SW480 (cell line): ENCODE measurements around the gene ARRB1.

Experiments
- DNase-seq: peaks from one replicate; pipeline ENCODE4 v3.0.0-alpha.2; 2016; ENCODE audit warnings: low spot score

ARRB1 gene

DNA sequence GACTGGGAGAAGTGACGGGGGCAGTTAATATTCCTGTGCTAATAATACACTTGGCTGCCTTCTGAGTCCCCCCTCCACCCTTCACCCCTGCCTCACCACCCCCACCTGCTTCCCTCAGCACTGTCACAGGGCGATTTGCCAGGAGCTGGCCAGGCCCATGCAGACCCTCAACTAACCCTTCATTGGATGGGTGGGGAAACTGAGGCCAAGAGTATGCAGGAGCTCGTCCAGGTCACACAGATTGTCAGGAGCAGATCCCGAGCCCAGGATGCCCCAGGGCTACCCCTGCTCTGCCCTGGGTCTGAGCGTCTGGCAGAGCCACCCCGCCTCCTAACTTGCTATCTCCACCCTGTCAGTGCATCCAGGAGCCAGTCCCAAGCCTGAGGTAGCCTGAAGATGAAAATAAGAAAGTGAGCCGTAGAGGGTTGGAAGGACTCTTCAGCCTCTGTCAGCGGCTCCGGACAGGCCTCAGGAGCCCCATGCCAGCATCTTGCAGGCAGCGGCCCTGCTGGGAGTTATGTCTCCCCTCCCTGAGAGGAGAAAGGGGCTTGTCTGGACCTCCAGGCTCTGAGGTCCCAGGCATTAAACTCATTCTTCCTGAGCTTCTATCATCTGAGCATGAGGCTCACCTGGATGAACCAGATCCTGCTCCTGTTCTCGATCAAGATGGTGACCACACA, 104.7 kb downstream of the ARRB1 start:
- no peak for DNase-seq

DNA sequence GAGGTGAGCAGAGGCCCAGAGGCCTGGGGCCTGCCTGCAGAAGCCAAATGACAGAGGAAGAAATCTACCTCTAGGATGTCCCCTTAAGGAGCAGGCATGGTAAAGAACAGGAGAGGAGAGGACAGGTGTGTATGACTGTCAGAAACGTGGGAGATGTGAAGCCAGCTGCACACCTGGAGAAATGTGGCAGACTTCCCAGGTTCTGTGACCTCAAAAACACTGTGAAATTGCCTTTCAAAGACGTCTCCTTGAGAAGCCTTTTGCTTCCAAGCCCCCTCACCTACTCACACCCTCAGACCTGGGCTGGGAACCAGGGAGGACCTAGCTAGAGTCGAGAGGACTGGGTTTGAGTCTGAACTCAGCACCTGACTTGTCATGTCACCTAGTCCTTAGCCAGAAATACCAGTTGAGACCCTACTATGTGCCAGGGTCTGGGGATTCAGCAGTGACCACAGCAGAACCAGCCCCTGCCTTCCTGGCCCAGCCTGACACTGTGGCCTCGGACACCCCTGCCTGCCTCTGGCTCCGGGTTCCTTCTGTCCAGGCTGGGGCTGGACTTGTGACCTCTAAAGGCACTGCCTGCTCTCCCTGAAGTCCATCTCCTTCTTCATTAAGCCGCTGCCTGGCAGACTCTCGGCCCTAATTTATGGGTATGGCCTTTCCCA, 105.3 kb downstream of the ARRB1 start:
- no peak for DNase-seq

DNA sequence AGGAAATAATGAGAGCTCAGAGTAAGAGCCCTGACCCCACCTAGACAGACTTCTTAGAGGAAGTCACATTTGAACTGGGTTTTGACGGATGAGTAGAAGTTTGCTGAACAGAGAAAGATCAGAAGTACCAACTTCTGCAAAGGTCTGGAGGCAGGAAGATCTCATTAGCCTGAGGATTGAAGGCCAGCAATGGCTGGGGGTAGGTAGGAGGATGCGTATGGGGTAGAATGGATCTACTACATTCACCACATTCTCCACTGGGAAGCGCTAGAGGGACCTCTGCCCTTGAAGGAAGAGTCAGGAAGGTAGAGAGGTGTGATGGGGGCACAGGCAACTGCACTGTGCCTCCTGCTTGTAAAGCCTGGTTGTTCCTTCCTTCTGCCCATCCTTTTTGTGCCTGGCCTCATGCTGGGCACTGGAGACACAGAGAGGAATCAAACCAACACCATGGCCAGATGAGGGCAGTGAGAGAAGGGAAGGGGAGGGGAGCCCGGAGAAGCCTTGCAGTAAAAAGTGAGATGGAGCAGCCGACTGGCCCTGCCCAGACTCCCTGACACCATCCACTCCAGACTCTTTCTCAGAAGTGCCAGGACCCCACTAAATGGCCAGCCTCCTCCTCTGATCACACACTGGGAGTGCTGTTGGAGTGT, 106.0 kb downstream of the ARRB1 start:
- DNase-seq = no peak

DNA sequence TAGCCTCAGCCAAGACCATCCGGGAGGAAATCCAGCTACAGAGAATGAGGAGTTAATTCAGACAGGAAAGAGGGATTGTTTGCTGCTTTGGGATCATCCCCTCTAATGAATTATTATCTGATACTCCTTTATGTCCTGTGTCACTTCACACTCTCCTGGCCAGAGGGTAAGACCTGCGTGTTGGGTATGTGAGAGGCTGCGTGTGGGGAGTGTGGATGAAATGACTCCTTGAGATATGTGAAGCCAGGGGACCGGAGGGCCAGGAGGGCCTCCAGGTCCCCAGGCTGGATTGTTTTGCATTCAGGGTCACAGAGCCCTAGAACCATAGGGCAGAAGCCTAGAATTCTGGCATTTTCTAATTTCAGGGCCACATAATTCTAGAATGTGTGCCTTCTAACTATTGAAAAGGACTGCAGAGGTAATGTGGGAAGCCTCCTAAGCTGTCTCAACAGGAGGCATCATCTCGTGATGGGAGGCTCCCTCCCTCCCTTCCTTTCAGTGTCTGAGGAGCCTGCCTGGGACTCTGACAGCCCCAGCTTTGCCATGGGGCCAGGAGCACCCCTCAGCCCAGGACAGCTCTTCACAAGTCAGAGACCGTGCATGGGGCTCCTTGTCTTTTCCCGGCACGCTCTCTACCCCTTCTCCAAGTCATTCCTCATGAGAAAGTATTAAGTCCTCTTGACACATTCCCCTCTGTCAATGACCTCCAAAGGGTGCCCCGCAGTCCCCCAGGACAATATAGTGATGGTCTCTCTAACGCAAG, 107.2 kb downstream of the ARRB1 start:
- DNase-seq = no peak

DNA sequence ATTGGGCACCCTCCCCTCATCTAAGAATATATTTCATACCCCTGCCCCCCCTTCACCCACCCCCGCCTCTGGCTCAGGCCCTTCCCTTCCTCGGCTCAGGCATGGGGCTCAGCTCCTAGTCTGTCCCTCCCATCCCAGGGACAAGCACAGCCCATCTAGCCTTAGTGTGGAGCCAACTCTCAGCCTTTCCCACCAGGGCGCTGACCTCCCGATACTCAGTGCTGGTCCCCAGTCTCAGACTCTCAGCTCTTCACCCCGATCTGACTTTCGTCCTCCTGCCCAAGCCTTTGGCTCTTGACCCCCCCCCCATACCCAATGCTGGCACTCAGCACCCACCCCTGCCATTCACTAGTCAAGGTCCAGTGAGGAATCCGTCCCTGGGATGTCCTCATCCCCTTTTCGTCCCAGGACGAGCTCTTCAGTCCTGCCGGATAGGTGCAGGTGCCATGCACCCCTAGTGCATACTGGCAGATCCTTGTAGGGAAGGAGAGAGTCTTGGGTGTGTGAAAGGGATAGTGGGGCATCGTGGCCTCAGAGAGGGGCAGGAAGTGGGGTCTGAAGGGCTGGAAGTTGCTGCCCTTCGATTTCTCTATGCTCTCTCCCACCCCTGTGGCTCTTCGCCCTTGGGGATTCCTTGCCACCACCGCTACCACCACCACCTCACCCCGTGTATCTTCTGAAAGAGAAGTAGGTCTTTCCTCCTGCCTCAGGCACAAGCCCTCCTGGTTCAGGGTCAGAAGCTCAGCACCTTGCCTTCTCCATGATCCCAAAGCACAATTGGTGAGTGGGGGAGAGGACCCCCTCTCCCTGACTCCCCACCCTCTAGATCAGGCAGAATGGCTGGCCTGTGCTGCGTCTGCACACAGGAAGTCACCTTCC, 108.5 kb downstream of the ARRB1 start:
- DNase-seq = no peak

DNA sequence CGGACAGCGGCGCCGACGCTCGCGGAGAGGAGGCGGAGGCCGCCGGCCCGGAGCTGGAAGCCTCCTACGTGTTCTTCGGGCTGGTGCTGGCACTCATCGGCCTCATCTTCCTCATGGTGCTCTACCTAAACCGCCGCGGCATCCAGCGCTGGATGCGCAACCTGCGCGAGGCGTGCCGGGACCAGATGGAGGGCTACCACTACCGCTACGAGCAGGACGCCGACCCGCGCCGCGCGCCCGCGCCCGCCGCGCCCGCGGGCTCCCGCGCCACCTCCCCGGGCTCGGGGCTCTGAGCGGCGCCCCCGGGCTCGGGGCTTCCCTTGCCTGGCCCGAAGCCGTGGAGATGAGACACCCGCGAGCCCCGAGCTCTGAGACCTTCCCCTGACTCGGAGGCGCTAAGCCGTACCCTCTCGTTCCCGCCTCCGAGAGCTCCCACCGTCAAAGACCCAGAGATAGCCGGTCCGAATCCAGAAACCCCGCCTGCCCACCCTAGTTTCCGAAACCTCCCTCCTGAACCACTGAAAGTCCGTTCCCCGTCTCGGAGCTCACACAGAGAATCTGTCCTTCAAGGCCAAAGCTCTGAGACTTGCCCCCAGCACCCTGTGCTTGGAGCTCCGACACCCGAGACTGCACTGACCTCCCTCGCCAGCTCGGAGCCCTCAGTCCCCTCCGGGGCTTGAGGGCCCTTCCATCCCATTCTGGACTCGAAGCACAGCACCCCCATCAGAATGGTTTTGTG, 109.4 kb downstream of the ARRB1 start:
- no peak for DNase-seq

DNA sequence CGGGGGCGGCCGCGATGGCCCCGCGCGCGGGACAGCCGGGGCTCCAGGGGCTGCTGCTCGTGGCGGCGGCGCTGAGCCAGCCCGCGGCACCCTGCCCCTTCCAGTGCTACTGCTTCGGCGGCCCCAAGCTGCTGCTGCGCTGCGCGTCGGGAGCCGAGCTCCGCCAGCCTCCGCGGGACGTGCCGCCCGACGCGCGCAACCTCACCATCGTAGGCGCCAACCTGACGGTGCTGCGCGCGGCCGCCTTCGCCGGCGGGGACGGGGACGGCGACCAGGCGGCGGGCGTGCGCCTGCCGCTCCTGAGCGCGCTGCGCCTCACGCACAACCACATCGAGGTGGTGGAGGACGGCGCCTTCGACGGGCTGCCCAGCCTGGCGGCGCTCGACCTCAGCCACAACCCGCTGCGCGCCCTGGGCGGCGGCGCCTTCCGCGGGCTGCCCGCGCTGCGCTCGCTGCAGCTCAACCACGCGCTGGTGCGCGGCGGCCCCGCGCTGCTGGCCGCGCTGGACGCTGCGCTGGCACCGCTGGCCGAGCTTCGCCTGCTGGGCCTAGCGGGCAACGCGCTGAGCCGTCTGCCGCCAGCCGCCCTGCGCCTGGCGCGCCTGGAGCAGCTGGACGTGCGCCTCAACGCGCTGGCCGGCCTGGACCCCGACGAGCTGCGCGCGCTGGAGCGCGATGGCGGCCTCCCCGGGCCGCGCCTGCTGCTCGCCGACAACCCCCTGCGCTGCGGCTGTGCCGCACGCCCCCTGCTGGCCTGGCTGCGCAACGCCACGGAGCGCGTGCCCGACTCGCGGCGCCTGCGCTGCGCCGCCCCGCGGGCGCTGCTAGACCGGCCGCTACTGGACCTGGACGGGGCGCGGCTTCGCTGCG, 110.2 kb downstream of the ARRB1 start:
- peak; percentile 78 for DNase-seq

DNA sequence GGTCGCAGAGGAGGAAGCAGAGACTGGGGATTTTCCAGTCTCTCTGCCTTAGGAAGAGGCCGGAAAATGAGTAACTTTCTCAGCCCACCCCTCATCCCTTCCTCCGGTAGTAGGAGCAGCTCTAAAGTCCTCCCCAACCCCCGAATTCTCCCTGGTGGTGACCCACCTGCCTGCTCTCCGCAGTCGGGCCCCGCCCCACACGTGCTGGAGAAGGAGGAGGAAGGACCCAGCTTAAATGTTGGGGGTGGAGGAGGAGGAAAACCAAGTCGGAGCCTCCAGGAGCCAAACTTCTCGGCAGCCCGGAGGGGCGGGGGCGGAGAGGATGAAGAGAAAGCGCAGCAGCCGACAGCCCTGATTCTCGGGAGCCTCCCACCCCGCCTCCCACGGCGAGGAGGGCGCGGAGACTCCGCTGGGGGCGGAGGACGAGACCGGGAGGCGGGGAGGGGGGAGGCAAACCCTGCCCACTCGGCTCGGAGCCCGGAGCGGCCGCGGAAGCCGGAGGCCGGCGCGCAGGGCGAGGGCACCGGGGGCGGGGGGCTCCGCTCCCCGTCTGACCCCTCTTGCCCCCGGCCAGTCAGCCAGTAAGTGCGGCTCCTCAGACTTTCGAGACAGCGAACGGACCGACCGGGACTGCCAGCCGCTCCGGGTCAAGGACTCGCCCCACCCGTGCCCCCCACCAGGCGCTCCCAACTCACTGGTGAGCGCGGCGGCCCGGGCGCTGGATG, 111.0 kb downstream of the ARRB1 start, which contains the start of gene TPBGL:
TSS of gene TPBGL (plus strand) at position 464 of the 725 bp plus-strand sequence. CDS start 276 bp downstream, outside the sequence.
- DNase-seq = no peak

DNA sequence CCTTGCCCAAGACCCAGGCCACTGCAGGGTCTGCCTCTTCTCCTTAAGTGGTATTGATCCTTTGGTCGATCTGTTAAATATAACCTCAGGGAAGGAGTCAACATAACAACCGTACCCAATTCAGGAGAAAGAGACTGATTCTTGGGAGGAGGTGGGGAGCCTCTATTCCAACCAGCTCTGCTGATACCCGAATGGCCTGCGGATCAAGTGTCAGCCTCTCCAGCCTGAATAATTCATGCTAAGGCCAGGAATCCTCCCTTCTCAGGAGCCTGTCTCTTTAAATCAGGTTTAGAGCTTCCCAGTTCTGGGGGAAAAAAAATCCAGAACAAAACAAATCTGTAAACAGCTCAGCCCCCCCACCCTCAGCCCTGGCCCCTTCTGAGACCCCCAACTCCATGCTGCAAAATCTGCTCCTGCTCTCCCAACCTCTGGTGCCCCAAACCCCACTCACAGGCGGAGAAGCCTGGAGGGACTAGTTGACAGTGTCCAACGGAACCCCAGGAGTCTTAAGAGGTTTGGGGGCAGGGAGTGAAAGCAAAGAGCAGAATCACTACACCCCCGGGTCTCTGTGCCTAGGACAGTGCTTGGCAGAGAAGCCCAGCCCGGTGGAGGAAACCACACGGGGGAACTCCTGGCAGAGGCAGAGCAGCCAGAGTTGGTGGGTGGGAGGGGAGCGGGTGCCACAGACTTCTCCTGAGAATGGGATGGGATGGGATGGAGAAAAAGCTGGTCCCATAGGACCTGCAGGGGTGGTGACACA, 111.8 kb downstream of the ARRB1 start:
- no peak for DNase-seq

DNA sequence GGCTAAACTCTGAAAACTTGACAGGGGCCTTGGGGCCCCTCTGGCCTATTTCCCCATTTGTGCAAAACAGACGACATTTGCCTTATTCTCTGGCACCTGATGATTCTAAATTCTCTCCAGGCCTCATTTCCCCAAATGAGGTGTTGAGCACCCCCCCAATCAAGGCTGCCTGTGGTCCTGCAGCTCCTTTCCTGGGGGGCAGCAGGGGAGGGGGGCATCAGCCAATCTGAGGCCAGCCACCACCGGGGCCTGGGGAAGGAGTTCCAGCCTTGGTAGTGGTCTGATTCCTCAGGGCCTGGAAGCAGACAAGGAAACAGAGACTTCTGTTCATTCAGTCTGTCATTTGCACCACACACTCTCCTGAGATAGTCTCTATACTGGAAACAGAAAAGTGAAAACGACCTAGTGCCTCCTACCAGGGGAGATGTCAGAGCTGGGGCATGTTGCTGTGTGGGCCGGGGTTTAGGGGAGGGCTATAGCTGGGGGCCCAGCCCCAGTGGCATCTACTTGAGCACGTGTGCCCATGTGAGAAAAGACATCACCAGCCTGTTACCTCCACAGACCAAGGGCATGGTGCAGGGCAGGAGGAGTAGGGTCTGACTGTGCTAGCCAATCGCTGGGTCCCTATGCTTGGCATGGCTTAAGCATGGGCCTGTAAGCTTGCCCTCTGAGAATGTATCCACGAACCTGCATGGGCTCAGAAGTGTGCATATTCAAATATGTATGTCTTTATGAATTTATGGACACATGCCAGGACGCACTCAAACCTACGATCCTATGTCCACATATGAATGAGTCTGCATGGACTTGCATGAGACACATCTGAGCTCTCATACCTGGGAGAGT, 112.6 kb downstream of the ARRB1 start:
- no peak for DNase-seq

DNA sequence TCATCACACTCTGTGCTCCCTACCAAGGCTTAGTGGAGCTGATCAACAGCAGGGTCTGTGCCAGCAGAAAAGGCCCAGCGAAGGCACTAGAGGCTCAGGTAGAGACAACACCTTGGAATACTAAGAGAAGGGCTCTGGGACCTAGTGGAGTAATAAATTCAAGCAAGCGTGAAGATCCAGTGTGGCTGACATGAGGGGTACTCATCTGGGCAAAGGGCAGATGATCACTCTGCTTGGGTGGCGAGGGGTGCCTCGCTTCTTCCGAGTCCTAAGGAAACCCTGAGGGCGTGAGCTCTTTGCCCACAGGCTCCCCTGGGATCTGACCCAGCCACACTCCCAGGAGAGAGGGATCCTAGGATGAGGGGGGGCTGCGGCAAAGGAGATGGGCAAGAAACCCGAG, 114.4 kb downstream of the ARRB1 start:
- DNase-seq = no peak

DNA sequence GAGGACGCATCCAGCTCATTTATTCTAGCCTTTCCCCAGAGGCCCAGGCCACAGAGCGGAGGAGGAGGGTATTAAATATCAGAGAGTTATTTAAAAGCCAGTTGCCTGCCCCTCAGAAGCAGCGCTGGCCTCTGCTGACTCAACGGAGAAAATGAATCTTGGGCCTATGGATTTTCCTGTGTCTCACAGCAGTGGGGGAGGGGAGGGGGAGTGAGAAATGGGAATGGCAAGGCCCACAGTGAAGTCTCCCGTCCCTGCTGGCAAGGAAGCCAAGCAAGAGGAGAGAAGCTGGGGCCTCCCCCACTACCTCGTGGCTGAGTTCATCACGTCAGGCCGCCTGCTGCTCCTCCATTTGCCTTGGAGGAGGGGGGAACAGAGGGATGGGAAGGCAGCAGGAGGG, 115.4 kb downstream of the ARRB1 start:
- DNase-seq = no peak

DNA sequence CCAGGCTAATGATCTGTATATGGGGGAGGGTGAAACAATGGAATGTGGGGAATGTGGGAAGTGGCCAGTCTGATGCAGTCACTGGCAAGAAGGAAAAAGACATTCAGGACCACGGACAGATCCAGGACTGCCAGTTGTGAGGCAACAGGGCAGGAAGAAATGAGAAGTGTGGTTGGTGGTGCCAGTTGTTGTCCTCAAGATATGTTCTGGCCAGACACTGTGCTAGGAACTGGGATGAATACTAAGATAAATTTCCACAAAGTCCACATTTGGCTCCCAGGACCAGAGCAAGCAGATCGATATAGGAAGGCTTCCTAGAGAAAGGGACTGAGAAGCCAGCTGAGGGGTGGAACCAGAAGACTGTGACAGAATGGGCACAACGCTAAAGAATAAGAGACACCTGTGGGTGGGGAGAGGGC, 117.7 kb downstream of the ARRB1 start:
- peak; percentile 48 for DNase-seq

DNA sequence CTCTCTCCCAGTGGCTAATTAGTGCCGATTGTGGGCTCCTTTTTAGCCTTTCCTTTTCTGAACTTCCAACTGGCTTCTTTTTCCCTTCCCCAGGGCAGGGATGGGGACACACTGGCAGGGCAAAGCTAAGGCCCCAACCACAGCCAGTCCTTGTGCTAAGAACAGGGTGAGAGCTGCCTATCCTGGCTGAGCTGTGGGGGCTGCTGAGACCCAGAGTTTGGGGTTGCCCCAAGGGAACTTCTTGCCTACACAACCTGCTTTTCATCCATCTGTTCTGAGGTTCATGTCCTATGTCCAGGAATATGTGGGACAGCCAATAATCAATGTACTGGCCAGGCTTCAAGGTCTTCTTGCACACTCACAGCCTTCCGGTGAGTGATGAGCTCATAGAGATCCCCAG, 120.8 kb downstream of the ARRB1 start:
- DNase-seq = no peak

DNA sequence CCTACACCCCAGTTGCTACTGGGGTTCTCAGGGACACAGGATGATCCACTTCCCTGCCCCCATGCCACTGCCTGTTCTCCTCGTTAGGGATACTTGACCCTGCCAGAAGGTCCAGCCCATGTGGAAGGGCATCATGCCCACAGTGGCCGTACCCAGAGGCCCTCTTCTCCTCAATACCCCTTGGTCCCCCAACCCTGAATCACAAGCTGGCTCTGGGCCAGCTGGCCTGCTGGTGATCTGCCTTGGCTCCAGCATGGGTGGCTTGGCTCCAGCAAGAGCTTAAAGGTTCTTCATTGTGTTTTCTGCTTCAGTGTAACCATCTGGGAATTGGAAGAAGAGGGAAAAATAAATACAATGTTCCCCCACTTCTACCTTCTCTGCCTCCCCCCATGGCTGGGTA, 122.0 kb downstream of the ARRB1 start:
- no peak for DNase-seq

DNA sequence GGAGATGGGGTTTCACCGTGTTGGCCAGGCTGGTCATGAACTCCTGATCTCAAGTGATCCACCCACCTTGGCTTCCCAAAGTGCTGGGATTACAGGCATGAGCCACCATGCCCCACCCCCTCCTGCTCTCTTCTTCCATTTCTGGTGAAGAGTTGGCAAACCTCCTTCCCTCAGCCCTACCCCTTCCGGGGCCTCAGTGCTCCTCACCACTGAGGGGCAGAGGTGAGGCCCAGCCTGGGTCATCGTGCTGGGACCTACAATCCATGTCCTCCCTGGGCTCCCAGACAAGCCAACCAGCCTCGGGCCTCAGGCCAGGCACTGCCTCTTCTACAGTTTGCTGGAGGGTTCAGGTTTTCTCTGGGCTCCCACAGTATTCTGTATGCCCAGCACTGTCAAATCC, 125.7 kb downstream of the ARRB1 start:
- no peak for DNase-seq

DNA sequence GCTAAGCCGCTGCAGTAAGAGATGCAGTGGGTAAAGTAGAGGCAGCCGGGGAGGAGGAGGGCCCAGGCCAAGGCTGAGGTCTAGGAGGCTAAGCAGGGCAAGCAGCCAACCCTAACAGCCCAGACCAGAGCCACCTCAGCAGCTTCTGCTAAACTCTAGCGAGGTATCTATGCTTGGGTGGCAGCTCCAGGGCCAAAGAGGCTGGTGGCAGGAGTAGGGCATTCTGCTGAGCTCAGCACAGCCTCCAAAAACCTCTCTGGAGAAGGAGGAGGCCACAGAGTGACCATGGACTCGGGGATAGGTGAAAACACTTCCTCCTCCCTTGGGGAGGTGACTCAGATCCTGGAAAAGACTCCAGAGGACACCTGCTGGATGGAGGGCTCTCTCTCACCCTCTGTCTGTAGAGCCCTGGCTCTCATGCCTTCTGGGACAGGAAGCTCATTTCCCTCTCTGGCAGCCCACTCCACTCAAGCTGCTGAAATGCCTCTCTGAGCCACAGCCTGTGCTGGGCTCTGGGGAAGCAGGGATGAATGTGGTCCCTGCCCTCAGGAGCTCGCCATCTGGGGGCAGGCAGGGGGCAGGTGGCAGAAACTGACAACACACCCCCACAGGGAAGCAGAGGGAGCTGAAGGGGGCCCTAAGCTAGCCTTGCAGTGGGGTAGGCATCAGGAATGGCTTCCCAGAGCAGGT, 127.4 kb downstream of the ARRB1 start:
- no peak for DNase-seq
